Stimulated activated CD4-positive, alpha-beta T cell treated with anti-CD3 and anti-CD28 coated beads, Interleukin-4, amount 100 ng/mL, for 4 hours (primary cell): ENCODE results near the gene USP10.

ENCODE experiments used
- DNase-seq, 2 experiments: peaks; one replicate each; pipeline ENCODE4 v3.0.0-alpha.2; 2020

USP10 gene

GRCh38 chr16:84828322-84828721 is 128.5 kb downstream of the USP10 start:
- no peak for DNase-seq
